HUES6 (cell line): Measurements from ENCODE around the gene BRPF3.

ENCODE experiments used
- H3K27ac ChIP-seq: 2 replicates; pipeline ENCODE4 v1.7.0; 2013; ENCODE audit warnings: low read depth, mild to moderate bottlenecking, low read length, inconsistent platforms
- H3K27me3 ChIP-seq: 2 replicates; pipeline ENCODE4 v1.6.1; 2013; ENCODE audit warnings: low read length; ENCODE audit not compliant: control insufficient read depth, insufficient read depth
- H3K36me3 ChIP-seq: 2 replicates; pipeline ENCODE4 v1.6.1; 2013; ENCODE audit warnings: low read length; ENCODE audit not compliant: control insufficient read depth, insufficient read depth
- H3K4me1 ChIP-seq: 2 replicates; pipeline ENCODE4 v1.6.1; 2013; ENCODE audit warnings: low read length; ENCODE audit not compliant: control insufficient read depth, insufficient read depth
- H3K4me3 ChIP-seq: 2 replicates; pipeline ENCODE4 v1.5.1; 2013; ENCODE audit warnings: low read depth, low read length
- H3K9ac ChIP-seq: one replicate; pipeline ENCODE4 v1.6.1; 2013; ENCODE audit warnings: mild to moderate bottlenecking, low read length
- H3K9me3 ChIP-seq: 2 replicates; pipeline ENCODE4 v1.6.1; 2013; ENCODE audit warnings: low read depth, low read length; ENCODE audit not compliant: control insufficient read depth, insufficient read depth

The BRPF3 gene

GRCh38 chr6:36268478-36269275 lies 72.1 kb downstream of the BRPF3 start:
- Histone ChIP-seq H3K9ac (no peak overlapping the region), H3K36me3 (no peaks in the 10 kb centered on the region), H3K27me3 (no peaks in the 10 kb centered on the region; the same call in 1 of the 2 replicates), H3K4me1 (peaks cover 9% of the 10 kb centered on the region; the same call in 1 of the 2 replicates), H3K27ac (no peak overlapping the region), H3K9me3 (peaks cover 5% of the 10 kb centered on the region; the same call in 1 of the 2 replicates), H3K4me3 (no peak overlapping the region)

DNA sequence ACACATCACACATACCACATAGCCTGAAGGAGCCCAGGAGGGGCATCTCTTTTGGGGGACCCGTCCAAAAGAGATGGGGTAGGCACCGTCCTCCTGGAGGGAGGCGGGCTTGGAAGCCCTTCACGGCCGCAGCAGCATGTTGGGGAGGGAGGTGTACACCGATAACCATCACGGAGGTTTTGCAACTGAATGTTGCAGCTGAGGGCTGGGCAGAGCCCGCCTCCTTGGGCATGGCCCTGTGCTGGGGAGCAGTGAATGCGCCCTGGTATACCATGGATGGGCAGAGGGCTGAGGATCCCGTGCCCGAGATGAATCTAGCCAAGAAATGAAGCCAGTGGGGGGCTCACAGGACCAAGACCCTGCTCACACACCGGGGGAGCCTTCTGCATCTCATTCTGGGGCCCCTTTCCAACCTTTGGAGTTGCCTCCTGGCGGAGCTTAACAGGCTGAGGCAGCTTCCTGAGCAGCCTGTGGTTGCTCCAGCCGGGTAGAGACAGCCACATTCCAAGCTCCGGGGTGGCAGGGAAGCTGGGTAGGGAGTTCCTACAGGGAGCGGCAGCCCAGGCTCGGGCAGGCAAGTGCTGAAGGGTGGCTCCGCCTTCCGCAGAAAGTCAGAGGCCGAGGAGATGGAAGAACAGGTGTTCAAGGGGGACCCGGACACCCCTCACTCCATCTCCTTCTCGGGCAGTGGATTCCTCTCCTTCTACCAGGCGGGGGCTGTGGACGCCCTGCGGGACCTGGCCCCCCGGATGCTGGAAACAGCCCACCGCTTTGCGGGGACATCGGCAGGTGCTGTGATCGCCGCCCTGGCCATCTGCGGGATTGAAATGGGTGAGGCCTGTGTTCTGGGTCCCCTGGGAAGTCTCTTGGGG lies 73.5 kb downstream of the BRPF3 start, which contains the start of gene PNPLA1:
Gene PNPLA1, plus strand, starts transcription at position 227 of the 872 bp plus-strand sequence. Its CDS starts 400 bp downstream, at position 627.
- H3K27ac ChIP-seq, result no peak within 1 kb of the TSS
- H3K9ac ChIP-seq, result no peak within 1 kb of the TSS
- H3K4me3 ChIP-seq, result no peak within 1 kb of the TSS
- H3K36me3 ChIP-seq, result no peaks in the 10 kb centered on the region
- H3K9me3 ChIP-seq, result peaks cover 3% of the 10 kb centered on the region; the same call in 1 of the 2 replicates
- H3K4me1 ChIP-seq, result peaks cover 5% of the 10 kb centered on the region; the same call in 1 of the 2 replicates
- H3K27me3 ChIP-seq, result no peaks in the 10 kb centered on the region; the same call in 1 of the 2 replicates

DNA sequence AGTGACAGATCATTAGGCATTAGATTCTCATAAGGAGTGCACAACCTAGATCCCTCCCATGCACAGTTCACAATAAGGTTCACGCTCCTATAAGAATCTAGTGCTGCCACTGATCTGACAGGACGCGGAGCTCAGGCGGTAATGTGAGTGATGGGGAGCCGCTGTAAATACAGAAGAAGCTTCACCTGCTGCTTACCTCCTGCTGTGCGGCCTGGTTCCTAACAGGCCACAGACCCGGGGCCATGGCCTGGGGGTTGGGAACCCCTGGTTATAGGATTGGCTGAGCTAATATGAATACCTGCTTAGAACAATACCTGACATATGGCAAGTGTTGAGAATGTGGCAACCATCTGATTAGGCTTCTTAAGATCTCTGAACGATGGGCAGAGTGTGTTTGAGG lies 75.7 kb downstream of the BRPF3 start:
- H3K4me1 ChIP-seq, result peaks cover 5% of the 10 kb centered on the region; the same call in 1 of the 2 replicates
- no peaks in the 10 kb centered on the region for H3K36me3 ChIP-seq
- no peaks in the 10 kb centered on the region for H3K9me3 ChIP-seq
- no peak overlapping the region for H3K4me3 ChIP-seq
- no peak overlapping the region for H3K9ac ChIP-seq
- H3K27me3 ChIP-seq, result no peaks in the 10 kb centered on the region; the same call in 1 of the 2 replicates
- H3K27ac ChIP-seq, result no peak overlapping the region

GRCh38 chr6:36273067-36273466 lies 76.5 kb downstream of the BRPF3 start:
- H3K27me3 ChIP-seq, result no peaks in the 10 kb centered on the region; the same call in 1 of the 2 replicates
- H3K9ac ChIP-seq, result no peak overlapping the region
- peaks cover 5% of the 10 kb centered on the region; the same call in 1 of the 2 replicates for H3K4me1 ChIP-seq
- H3K4me3 ChIP-seq, result no peak overlapping the region
- H3K27ac ChIP-seq, result no peak overlapping the region
- H3K36me3 ChIP-seq, result no peaks in the 10 kb centered on the region
- H3K9me3 ChIP-seq, result no peaks in the 10 kb centered on the region

- no peaks in the 10 kb centered on the region for H3K36me3 ChIP-seq
- H3K9ac ChIP-seq, result no peak overlapping the region
- peaks cover 5% of the 10 kb centered on the region; the same call in 1 of the 2 replicates for H3K4me1 ChIP-seq
- no peak overlapping the region for H3K27ac ChIP-seq
- no peaks in the 10 kb centered on the region; the same call in 1 of the 2 replicates for H3K27me3 ChIP-seq
- no peaks in the 10 kb centered on the region for H3K9me3 ChIP-seq
- H3K4me3 ChIP-seq, result no peak overlapping the region
Measured at GRCh38 chr6:36273802-36274514, 77.4 kb downstream of the BRPF3 start.

- Histone ChIP-seq H3K27ac (no peak overlapping the region), H3K4me3 (no peak overlapping the region), H3K4me1 (no peaks in the 10 kb centered on the region), H3K9me3 (no peaks in the 10 kb centered on the region), H3K36me3 (no peaks in the 10 kb centered on the region), H3K9ac (no peak overlapping the region), H3K27me3 (no peaks in the 10 kb centered on the region; the same call in 1 of the 2 replicates)
Measured at GRCh38 chr6:36276581-36277536, 80.3 kb downstream of the BRPF3 start.

DNA sequence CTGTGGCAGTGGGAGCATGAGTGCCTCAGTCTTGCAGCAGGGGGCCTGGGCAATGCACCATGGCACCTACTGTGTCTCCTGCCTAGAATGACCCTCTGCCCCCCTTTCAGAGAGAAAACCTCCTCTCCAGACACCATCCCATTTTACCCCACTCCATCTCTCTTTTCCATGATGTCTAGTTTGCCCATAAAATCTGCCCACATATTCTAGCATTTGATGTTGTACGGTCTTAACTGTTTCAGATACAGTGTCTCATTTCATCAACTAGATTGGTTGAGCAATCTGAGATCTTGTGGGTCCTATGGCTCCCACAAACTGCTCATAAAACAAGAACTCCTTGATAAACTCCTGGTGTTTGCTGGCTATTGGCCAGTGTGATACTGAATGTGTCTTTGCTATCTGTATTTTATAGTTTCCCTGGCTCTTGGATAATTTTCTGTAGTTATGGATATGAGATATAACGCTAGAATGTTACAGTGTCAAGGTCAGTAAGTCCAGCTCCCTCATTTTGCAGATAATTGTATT lies 81.5 kb downstream of the BRPF3 start:
- no peak overlapping the region for H3K4me3 ChIP-seq
- no peaks in the 10 kb centered on the region for H3K9me3 ChIP-seq
- H3K27me3 ChIP-seq, result no peaks in the 10 kb centered on the region; the same call in 1 of the 2 replicates
- H3K9ac ChIP-seq, result no peak overlapping the region
- H3K27ac ChIP-seq, result no peak overlapping the region
- H3K4me1 ChIP-seq, result no peaks in the 10 kb centered on the region
- no peaks in the 10 kb centered on the region for H3K36me3 ChIP-seq

DNA sequence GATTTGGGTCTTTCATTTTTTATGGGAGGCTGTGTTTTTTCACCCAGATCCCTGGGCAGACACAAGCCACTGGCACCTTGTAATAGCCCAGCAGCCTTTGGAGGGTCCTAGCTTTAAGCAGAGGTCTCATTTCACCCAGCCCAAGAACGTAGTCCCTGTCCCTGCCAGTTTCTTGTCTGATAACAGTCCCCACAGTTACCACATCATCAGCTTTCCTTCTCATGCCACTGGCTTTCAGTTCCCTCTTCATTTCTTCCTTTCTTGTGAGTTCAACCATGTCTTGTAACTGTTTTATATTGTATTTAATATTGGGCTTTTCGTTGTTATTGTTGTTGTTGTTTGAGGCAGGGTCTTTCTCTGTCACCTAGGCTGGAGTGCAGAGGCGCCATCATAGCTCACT lies 83.9 kb downstream of the BRPF3 start:
- Histone ChIP-seq H3K27me3 (peaks cover 20% of the 10 kb centered on the region; the same call in 1 of the 2 replicates), H3K9ac (no peak overlapping the region), H3K4me3 (no peak overlapping the region)

DNA sequence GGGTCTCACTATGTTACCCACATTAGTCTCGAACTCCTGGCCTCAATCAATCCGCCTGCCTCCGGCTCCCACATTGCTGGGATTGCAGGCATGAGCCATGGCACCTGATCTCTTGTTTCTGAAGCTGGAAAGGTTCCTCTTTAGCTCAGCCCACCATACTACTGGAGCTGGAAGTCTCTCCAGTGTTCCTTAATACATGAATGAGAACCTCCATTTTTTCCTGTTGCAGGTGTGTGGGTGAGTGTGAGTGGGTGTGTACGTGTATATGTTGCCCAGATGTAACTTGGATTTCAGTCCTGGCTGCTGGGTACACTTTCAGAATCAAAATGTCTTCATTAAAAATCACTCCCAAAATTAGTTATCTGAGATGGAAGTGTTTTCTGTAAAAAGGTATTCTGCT lies 84.4 kb downstream of the BRPF3 start:
- Histone ChIP-seq H3K4me3 (no peak overlapping the region), H3K9me3 (no peaks in the 10 kb centered on the region), H3K9ac (no peak overlapping the region), H3K36me3 (no peaks in the 10 kb centered on the region), H3K27ac (no peak overlapping the region), H3K27me3 (peaks cover 25% of the 10 kb centered on the region; the same call in 1 of the 2 replicates), H3K4me1 (no peaks in the 10 kb centered on the region)

More for the DNA sequence above, 83.9 kb downstream of the BRPF3 start:
- Histone ChIP-seq H3K4me1 (no peaks in the 10 kb centered on the region), H3K36me3 (no peaks in the 10 kb centered on the region), H3K27ac (no peak overlapping the region), H3K9me3 (no peaks in the 10 kb centered on the region)
